Measurements from ENCODE around the gene SH2D4B.

SH2D4B gene

GRCh38 chr10:80518143-80518806 lies 19.4 kb upstream of the SH2D4B start:
- Histone ChIP-seq H3K27me3 (ENCODE audit: insufficient read depth, poor library complexity, severe bottlenecking) (no peaks in the 10 kb centered on the region), H3K4me3 (replicated peaks; ENCODE audit: insufficient read depth, low read length) (no peak overlapping the region), H3K27ac (replicated peaks) (no peak overlapping the region)
- DNase-seq (ENCODE audit: low read depth in 1 of 2, low spot score in 1 of 2), result no peak
- TF ChIP-seq REST (IDR thresholded peaks at IDR 0.05; ENCODE audit: insufficient replicate concordance, low read depth) (no peak), POLR2AphosphoS5 (IDR thresholded peaks at IDR 0.05; ENCODE audit: low read depth) (no peak), SPI1 (IDR thresholded peaks at IDR 0.05; ENCODE audit: borderline replicate concordance, low read depth) (no peak), GABPA (IDR thresholded peaks at IDR 0.05; ENCODE audit: low read depth) (no peak), CTCF (IDR thresholded peaks at IDR 0.05; ENCODE audit: insufficient read depth, low read length) (no peak)

GRCh38 chr10:80518807-80519360 lies 18.8 kb upstream of the SH2D4B start:
- no peak overlapping the region for H3K4me3 ChIP-seq (replicated peaks; ENCODE audit: insufficient read depth, low read length)
- no peak overlapping the region for H3K27ac ChIP-seq (replicated peaks)
- no peak for TF ChIP-seq REST (IDR thresholded peaks at IDR 0.05; ENCODE audit: insufficient replicate concordance, low read depth)
- TF ChIP-seq SPI1 (IDR thresholded peaks at IDR 0.05; ENCODE audit: borderline replicate concordance, low read depth), result peak; percentile 32; the same call in 1 of the 2 replicates
- DNase-seq (ENCODE audit: low read depth in 1 of 2, low spot score in 1 of 2), result no peak
- H3K27me3 ChIP-seq (ENCODE audit: insufficient read depth, poor library complexity, severe bottlenecking), result no peaks in the 10 kb centered on the region

- Histone ChIP-seq H3K27ac (replicated peaks) (no peak overlapping the region), H3K4me3 (replicated peaks; ENCODE audit: insufficient read depth, low read length) (no peak overlapping the region), H3K27me3 (ENCODE audit: insufficient read depth, poor library complexity, severe bottlenecking) (no peaks in the 10 kb centered on the region)
- no peak for DNase-seq (ENCODE audit: low read depth in 1 of 2, low spot score in 1 of 2)
- TF ChIP-seq REST (IDR thresholded peaks at IDR 0.05; ENCODE audit: insufficient replicate concordance, low read depth) (no peak), SPI1 (IDR thresholded peaks at IDR 0.05; ENCODE audit: borderline replicate concordance, low read depth) (no peak), POLR2AphosphoS5 (IDR thresholded peaks at IDR 0.05; ENCODE audit: low read depth) (no peak), CTCF (IDR thresholded peaks at IDR 0.05; ENCODE audit: insufficient read depth, low read length) (no peak), GABPA (IDR thresholded peaks at IDR 0.05; ENCODE audit: low read depth) (no peak)
Observed at GRCh38 chr10:80519936-80520650, 17.6 kb upstream of the SH2D4B start.

Measured in HL-60 (cell line).